Caco-2 (cell line): ENCODE results near the gene ZNF407. TPM values are rescaled to one million over a fixed set of nuclear protein-coding genes. Genes with fewer than 3 reads are reported as not detected.

Experiments used
- BruUV-seq: library from RNA; stranded (reverse); fragments of 400-500 nt; replicated peaks from 2 replicates; lab custom pipeline; 2021; lab: Mats Ljungman, UMichigan
- CTCF ChIA-PET: fragments of 300-600 bp; sonication (Branson Sonifier 250); formaldehyde crosslinking; loops from one replicate; lab custom pipeline; 2022; ENCODE audit warnings: antibody characterized with exemption; lab: Charles Lee
- POLR2A ChIA-PET: fragments of 300-600 bp; sonication (Branson Sonifier 250); formaldehyde crosslinking; loops from one replicate; lab custom pipeline; 2022; ENCODE audit warnings: antibody characterized with exemption; lab: Charles Lee
- DNase-seq, 2 experiments: peaks; one replicate each; pipeline versions ENCODE4 v3.0.0 to v3.0.0-alpha.2; 2020 to 2022
- H3K27me3 ChIP-seq: replicated peaks from 2 replicates; pipeline ENCODE4 v1.6.0; 2011; ENCODE audit warnings: low read length; ENCODE audit not compliant: control insufficient read depth, insufficient read depth
- H3K36me3 ChIP-seq: 2 replicates; pipeline ENCODE4 v1.5.1; 2011; ENCODE audit warnings: low read length; ENCODE audit not compliant: control insufficient read depth, insufficient read depth
- H3K4me1 ChIP-seq: fragments of 250-450 bp; sonication (Bioruptor Pico); 2 replicates; pipeline ENCODE4 v1.5.1; 2020; ENCODE audit warnings: mild to moderate bottlenecking
- H3K4me3 ChIP-seq: 2 replicates; pipeline ENCODE4 v1.5.1; 2011; ENCODE audit warnings: low read depth, mild to moderate bottlenecking, control low read depth, low read length
- H3K9me3 ChIP-seq: fragments of 250-450 bp; sonication (Bioruptor Pico); 2 replicates; pipeline ENCODE4 v1.5.1; 2020; ENCODE audit warnings: mild to moderate bottlenecking, moderate library complexity
- H3K27ac Mint-ChIP-seq: one replicate; pipeline ENCODE4 v1.8.0; 2022; ENCODE audit warnings: mixed read lengths; ENCODE audit not compliant: unreplicated experiment
- H3K27me3 Mint-ChIP-seq: one replicate; pipeline ENCODE4 v1.8.0; 2022; ENCODE audit warnings: mixed read lengths; ENCODE audit not compliant: insufficient read depth, unreplicated experiment
- H3K36me3 Mint-ChIP-seq: one replicate; pipeline ENCODE4 v1.8.0; 2022; ENCODE audit warnings: mild to moderate bottlenecking, mixed read lengths; ENCODE audit not compliant: insufficient read depth, unreplicated experiment
- H3K4me1 Mint-ChIP-seq: one replicate; pipeline ENCODE4 v1.8.0; 2022; ENCODE audit warnings: low read depth, mixed read lengths; ENCODE audit not compliant: unreplicated experiment
- H3K4me3 Mint-ChIP-seq: one replicate; pipeline ENCODE4 v1.8.0; 2022; ENCODE audit warnings: mild to moderate bottlenecking, moderate library complexity, mixed read lengths; ENCODE audit not compliant: unreplicated experiment
- H3K9me3 Mint-ChIP-seq: one replicate; pipeline ENCODE4 v1.8.0; 2022; ENCODE audit warnings: mixed read lengths; ENCODE audit not compliant: unreplicated experiment
- CTCF ChIP-seq, 2 experiments: fragments of 200-600 bp in 1 of 2; IDR thresholded peaks; 1 replicate in 1 of 2; 2 replicates in 1 of 2; pipeline versions ENCODE4 v1.5.1 to v1.8.0; 2011 to 2022; ENCODE audit warnings: antibody characterized with exemption in 1 of 2, control low read depth in 1 of 2, inconsistent platforms in 1 of 2, low read depth in 1 of 2, low read length in 1 of 2, mild to moderate bottlenecking in 1 of 2, moderate library complexity in 1 of 2; ENCODE audit not compliant: insufficient read depth in 1 of 2, severe bottlenecking in 1 of 2, unreplicated experiment in 1 of 2
- intact Hi-C: fragments of 100-400 bp; cut with micrococcal nuclease; formaldehyde crosslinking; loops from one replicate; pipeline ENCODE4 v1.10.0; 2022; ENCODE audit not compliant: unreplicated experiment
- total RNA-seq: library from RNA; stranded (reverse); gene quantifications from 2 replicates; pipeline ENCODE4 v1.2.3, GENCODE V29; 2022

The ZNF407 gene
- total RNA-seq, 1 experiment from 2014 or later: 4.7 TPM

GRCh38 chr18:74793746-74794145 is 196.1 kb downstream of the ZNF407 start:
- no peaks in the 10 kb centered on the region for H3K36me3 ChIP-seq
- H3K4me3 ChIP-seq: no peak overlapping the region
- H3K27me3 ChIP-seq: no peaks in the 10 kb centered on the region
- Mint-ChIP-seq H3K27me3 (no peaks in the 10 kb centered on the region), H3K4me3 (no peak overlapping the region), H3K27ac (no peak overlapping the region), H3K4me1 (peaks cover 7% of the 10 kb centered on the region), H3K9me3 (no peaks in the 10 kb centered on the region), H3K36me3 (no peaks in the 10 kb centered on the region)
- intact Hi-C loops: no loop called here
- no peak for TF ChIP-seq CTCF (IDR thresholded peaks at IDR 0.05; ENCODE audit: insufficient read depth in 1 of 2, low read depth in 1 of 2, low read length in 1 of 2, severe bottlenecking in 1 of 2, unreplicated experiment in 1 of 2)
- no TSS peak for BruUV-seq
- no peak for DNase-seq
- ChIA-PET POLR2A (no interaction called here), CTCF (no interaction called here)
- no peaks in the 10 kb centered on the region for H3K9me3 ChIP-seq
- H3K4me1 ChIP-seq: no peaks in the 10 kb centered on the region

GRCh38 chr18:74795751-74796150 is 198.1 kb downstream of the ZNF407 start:
- H3K36me3 Mint-ChIP-seq: no peaks in the 10 kb centered on the region
- Histone ChIP-seq H3K4me1 (no peaks in the 10 kb centered on the region), H3K4me3 (no peak overlapping the region), H3K9me3 (no peaks in the 10 kb centered on the region), H3K36me3 (no peaks in the 10 kb centered on the region), H3K27me3 (no peaks in the 10 kb centered on the region)
- no TSS peak for BruUV-seq
- POLR2A ChIA-PET: no interaction called here
- intact Hi-C loops: no loop called here
- CTCF ChIA-PET: no interaction called here
- no peaks in the 10 kb centered on the region for H3K9me3 Mint-ChIP-seq
- H3K4me1 Mint-ChIP-seq: peaks cover 7% of the 10 kb centered on the region
- no peaks in the 10 kb centered on the region for H3K27me3 Mint-ChIP-seq
- H3K4me3 Mint-ChIP-seq: no peak overlapping the region
- no peak overlapping the region for H3K27ac Mint-ChIP-seq
- TF ChIP-seq CTCF (IDR thresholded peaks at IDR 0.05; ENCODE audit: insufficient read depth in 1 of 2, low read depth in 1 of 2, low read length in 1 of 2, severe bottlenecking in 1 of 2, unreplicated experiment in 1 of 2): no peak
- no peak for DNase-seq

- no TSS peak for BruUV-seq
- no peaks in the 10 kb centered on the region for H3K36me3 Mint-ChIP-seq
- no peak for TF ChIP-seq CTCF (IDR thresholded peaks at IDR 0.05; ENCODE audit: insufficient read depth in 1 of 2, low read depth in 1 of 2, low read length in 1 of 2, severe bottlenecking in 1 of 2, unreplicated experiment in 1 of 2)
- no peaks in the 10 kb centered on the region for H3K27me3 Mint-ChIP-seq
- no peak overlapping the region for H3K27ac Mint-ChIP-seq
- intact Hi-C loops: no loop called here
- no peak overlapping the region for H3K4me3 Mint-ChIP-seq
- DNase-seq: no peak
- ChIA-PET CTCF (no interaction called here), POLR2A (no interaction called here)
- no peaks in the 10 kb centered on the region for H3K9me3 ChIP-seq
- H3K4me1 ChIP-seq: no peaks in the 10 kb centered on the region
- no peaks in the 10 kb centered on the region for H3K9me3 Mint-ChIP-seq
- H3K4me1 Mint-ChIP-seq: peaks cover 7% of the 10 kb centered on the region
- no peaks in the 10 kb centered on the region for H3K36me3 ChIP-seq
- H3K27me3 ChIP-seq: no peaks in the 10 kb centered on the region
- H3K4me3 ChIP-seq: no peak overlapping the region
Measured at GRCh38 chr18:74796211-74796610, 198.5 kb downstream of the ZNF407 start.
